NCI-H2196 (cell line): Measurements from ENCODE around the gene ATP13A2.

Experiments used
- DNase-seq: peaks from one replicate; lab custom pipeline; 2025; ENCODE audit not compliant: unreplicated experiment; lab: John Stamatoyannopoulos, UW

ATP13A2 gene

GRCh38 chr1:17030206-17030605, 18.5 kb upstream of the ATP13A2 start:
- DNase-seq = no peak

GRCh38 chr1:17028662-17029188, 17.0 kb upstream of the ATP13A2 start:
- DNase-seq = no peak

- peak; percentile 35 for DNase-seq
Measured at GRCh38 chr1:17027900-17028299, 16.2 kb upstream of the ATP13A2 start.

- DNase-seq = no peak
Measured at GRCh38 chr1:17027403-17027802, 15.7 kb upstream of the ATP13A2 start.

GRCh38 chr1:17024721-17025120, 13.0 kb upstream of the ATP13A2 start:
- DNase-seq = no peak

- no peak for DNase-seq
Measured at GRCh38 chr1:17023573-17023972, 11.8 kb upstream of the ATP13A2 start.

- no peak for DNase-seq
Measured at GRCh38 chr1:17023102-17023501, 11.4 kb upstream of the ATP13A2 start.

- DNase-seq = no peak
Measured at GRCh38 chr1:17021896-17022295, 10.2 kb upstream of the ATP13A2 start.

GRCh38 chr1:17020502-17020901, 8.8 kb upstream of the ATP13A2 start:
- DNase-seq = no peak

- no peak for DNase-seq
Measured at GRCh38 chr1:17018849-17019248, 7.1 kb upstream of the ATP13A2 start.

- no peak for DNase-seq
Measured at GRCh38 chr1:17017435-17017834, 5.7 kb upstream of the ATP13A2 start.

- DNase-seq = no peak
Measured at GRCh38 chr1:17016317-17016661, 4.6 kb upstream of the ATP13A2 start.

- DNase-seq = no peak
Measured at GRCh38 chr1:17014671-17015567, 3.2 kb upstream of the ATP13A2 start.

- no peak for DNase-seq
Measured at GRCh38 chr1:17013491-17014320, 2.0 kb upstream of the ATP13A2 start.

GRCh38 chr1:17012775-17013490, 1.2 kb upstream of the ATP13A2 start:
- no peak for DNase-seq

GRCh38 chr1:17011092-17011438, 663 bp downstream of the ATP13A2 start:
- no peak for DNase-seq

GRCh38 chr1:17009706-17010105, 2.0 kb downstream of the ATP13A2 start:
- no peak for DNase-seq

GRCh38 chr1:17008208-17008855, 3.4 kb downstream of the ATP13A2 start:
- DNase-seq = no peak

GRCh38 chr1:17007121-17007520, 4.6 kb downstream of the ATP13A2 start:
- DNase-seq = no peak

- DNase-seq = no peak
Measured at GRCh38 chr1:17005365-17005740, 6.4 kb downstream of the ATP13A2 start.
